HL-60 (cell line): Measurements from ENCODE around the gene ENOX1.

Source experiments
- DNase-seq, 2 experiments: peaks; one replicate each; pipeline ENCODE4 v3.0.0-alpha.2; 2010 to 2020; ENCODE audit warnings: low read depth in 1 of 2, low spot score in 1 of 2
- H3K27ac ChIP-seq: fragments of 250-450 bp; sonication (Bioruptor Pico); replicated peaks from 2 replicates; pipeline ENCODE4 v1.5.1; 2020; ENCODE audit warnings: mild to moderate bottlenecking, moderate library complexity
- H3K27me3 ChIP-seq: fragments of 250-450 bp; sonication (Bioruptor Pico); 2 replicates; pipeline ENCODE4 v1.5.1; 2021; ENCODE audit warnings: mild to moderate bottlenecking, moderate library complexity; ENCODE audit not compliant: insufficient read depth, poor library complexity, severe bottlenecking
- H3K4me3 ChIP-seq: replicated peaks from 2 replicates; pipeline ENCODE4 v1.5.1; 2011; ENCODE audit warnings: mild to moderate bottlenecking, control low read depth, low read length; ENCODE audit not compliant: insufficient read depth
- GABPA ChIP-seq: IDR thresholded peaks from 2 replicates; pipeline ENCODE4 v1.6.1; 2012; ENCODE audit warnings: low read depth
- POLR2AphosphoS5 ChIP-seq: IDR thresholded peaks from 2 replicates; pipeline ENCODE4 v1.6.1; 2012; ENCODE audit warnings: low read depth
- REST ChIP-seq: IDR thresholded peaks from 2 replicates; pipeline ENCODE4 v1.6.1; 2012; ENCODE audit warnings: low read depth; ENCODE audit not compliant: insufficient replicate concordance
- SPI1 ChIP-seq: IDR thresholded peaks from 2 replicates; pipeline ENCODE4 v1.6.1; 2012; ENCODE audit warnings: low read depth, mild to moderate bottlenecking, borderline replicate concordance
- TF ChIP-seq, protein P1 (sequence below): IDR thresholded peaks from one replicate; pipeline ENCODE4 v1.5.1; 2011; ENCODE audit warnings: low read length, control low read depth, inconsistent platforms; ENCODE audit not compliant: insufficient read depth

ENOX1 gene

GRCh38 chr13:43271152-43271551 lies 515.6 kb downstream of the ENOX1 start:
- H3K27ac ChIP-seq: no peak overlapping the region
- no peak overlapping the region for H3K4me3 ChIP-seq
- DNase-seq: no peak
- TF ChIP-seq REST (no peak), GABPA (no peak), POLR2AphosphoS5 (no peak), SPI1 (no peak)
- TF ChIP-seq, protein P1, sequence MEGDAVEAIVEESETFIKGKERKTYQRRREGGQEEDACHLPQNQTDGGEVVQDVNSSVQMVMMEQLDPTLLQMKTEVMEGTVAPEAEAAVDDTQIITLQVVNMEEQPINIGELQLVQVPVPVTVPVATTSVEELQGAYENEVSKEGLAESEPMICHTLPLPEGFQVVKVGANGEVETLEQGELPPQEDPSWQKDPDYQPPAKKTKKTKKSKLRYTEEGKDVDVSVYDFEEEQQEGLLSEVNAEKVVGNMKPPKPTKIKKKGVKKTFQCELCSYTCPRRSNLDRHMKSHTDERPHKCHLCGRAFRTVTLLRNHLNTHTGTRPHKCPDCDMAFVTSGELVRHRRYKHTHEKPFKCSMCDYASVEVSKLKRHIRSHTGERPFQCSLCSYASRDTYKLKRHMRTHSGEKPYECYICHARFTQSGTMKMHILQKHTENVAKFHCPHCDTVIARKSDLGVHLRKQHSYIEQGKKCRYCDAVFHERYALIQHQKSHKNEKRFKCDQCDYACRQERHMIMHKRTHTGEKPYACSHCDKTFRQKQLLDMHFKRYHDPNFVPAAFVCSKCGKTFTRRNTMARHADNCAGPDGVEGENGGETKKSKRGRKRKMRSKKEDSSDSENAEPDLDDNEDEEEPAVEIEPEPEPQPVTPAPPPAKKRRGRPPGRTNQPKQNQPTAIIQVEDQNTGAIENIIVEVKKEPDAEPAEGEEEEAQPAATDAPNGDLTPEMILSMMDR: no peak
- peaks cover 4% of the 10 kb centered on the region for H3K27me3 ChIP-seq

DNA sequence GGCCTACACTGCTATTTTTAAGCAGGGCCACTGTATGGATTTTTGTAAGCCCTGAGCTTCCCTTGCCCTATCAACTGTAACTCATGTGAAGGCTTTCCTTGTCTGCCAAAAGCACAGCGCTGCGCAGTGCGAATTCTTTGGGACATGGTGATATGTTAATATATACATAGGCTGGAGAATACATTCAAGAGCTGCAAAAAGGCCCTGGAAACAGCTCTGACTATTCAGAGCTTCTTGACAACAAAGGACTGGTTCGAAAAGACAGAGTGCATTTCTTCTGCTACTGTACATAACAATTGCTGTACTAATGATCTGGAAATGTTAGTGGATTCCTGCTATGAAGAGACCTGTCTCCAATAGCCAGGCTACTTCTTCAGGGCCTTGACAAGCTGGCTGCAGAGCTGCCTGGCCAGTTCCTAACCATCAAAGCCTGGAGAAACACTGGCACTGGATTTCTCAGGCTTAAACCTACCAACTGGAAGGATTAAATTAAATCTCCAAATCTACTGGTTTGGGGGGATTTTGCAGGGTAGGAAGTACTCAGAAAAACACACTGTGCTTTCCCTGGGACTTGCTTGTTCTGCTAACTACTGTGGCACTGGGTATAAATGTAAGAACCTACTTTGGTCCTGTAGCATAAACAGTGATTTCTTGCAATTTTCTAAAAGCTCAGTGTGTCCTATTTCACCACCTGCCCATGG lies 516.5 kb downstream of the ENOX1 start:
- H3K27ac ChIP-seq: no peak overlapping the region
- H3K27me3 ChIP-seq: peaks cover 10% of the 10 kb centered on the region
- H3K4me3 ChIP-seq: no peak overlapping the region
- no peak for DNase-seq
- no peak for TF ChIP-seq SPI1
- no peak for TF ChIP-seq GABPA
- TF ChIP-seq POLR2AphosphoS5: no peak
- TF ChIP-seq, protein P1: no peak
- TF ChIP-seq REST: no peak

DNA sequence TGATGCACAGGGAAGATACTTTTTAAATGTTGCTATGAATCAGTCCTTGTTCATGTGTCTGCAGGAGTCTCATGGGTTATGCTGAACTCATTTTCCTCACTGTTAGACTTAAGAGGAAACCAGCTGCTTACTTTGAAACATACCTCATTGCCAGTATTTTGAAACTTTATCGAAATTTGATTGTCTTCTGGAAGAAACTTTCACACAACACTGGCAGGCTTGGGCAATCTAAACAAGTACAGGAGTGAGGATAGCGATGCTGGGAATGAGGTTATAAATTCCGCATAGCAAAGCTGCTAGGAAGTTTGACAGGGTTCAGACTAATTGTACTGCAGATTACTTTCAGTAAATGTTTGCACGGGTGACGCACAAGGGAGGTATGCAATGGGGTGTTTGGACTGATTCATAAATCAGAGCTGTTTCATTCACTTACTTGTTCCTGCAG lies 517.7 kb downstream of the ENOX1 start:
- Histone ChIP-seq H3K4me3 (no peak overlapping the region), H3K27me3 (peaks cover 12% of the 10 kb centered on the region), H3K27ac (no peak overlapping the region)
- no peak for DNase-seq
- TF ChIP-seq SPI1 (no peak), REST (no peak), POLR2AphosphoS5 (no peak), GABPA (no peak)
- TF ChIP-seq, protein P1: no peak
